ENCODE measurements around the gene BMP8B.

DNA sequence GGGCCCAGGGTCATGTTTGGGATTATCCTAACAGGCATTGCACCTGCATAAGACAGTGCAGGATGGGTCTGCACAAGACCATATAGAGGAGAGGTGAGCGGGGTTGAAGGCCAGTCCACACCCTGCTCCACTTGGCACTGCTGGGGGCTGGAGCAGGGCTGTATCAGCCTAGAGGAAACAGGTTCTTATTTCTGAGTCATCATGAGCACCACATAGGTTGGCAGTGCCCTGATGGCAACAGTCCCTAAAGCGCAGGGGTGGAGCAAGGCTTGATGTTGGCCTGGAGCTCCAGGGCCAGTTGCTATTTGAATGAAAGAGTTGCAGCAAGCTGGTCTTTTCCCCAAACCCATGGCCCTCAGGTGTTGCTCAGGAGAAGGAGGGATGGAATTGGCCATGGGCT, 29.8 kb upstream of the BMP8B start:
- TF ChIP-seq, protein P1, sequence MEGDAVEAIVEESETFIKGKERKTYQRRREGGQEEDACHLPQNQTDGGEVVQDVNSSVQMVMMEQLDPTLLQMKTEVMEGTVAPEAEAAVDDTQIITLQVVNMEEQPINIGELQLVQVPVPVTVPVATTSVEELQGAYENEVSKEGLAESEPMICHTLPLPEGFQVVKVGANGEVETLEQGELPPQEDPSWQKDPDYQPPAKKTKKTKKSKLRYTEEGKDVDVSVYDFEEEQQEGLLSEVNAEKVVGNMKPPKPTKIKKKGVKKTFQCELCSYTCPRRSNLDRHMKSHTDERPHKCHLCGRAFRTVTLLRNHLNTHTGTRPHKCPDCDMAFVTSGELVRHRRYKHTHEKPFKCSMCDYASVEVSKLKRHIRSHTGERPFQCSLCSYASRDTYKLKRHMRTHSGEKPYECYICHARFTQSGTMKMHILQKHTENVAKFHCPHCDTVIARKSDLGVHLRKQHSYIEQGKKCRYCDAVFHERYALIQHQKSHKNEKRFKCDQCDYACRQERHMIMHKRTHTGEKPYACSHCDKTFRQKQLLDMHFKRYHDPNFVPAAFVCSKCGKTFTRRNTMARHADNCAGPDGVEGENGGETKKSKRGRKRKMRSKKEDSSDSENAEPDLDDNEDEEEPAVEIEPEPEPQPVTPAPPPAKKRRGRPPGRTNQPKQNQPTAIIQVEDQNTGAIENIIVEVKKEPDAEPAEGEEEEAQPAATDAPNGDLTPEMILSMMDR (IDR thresholded peaks at IDR 0.05; ENCODE audit: low read depth, low read length, missing input control) = no peak
- TF ChIP-seq YY1 (IDR thresholded peaks at IDR 0.05) (no peak), SP1 (IDR thresholded peaks at IDR 0.05) (no peak), GABPA (IDR thresholded peaks at IDR 0.05 in 1 of 2, conservative IDR thresholded peaks at IDR 0.05 in 1 of 2) (no peak), TAF1 (conservative IDR thresholded peaks at IDR 0.05) (no peak), RAD21 (IDR thresholded peaks at IDR 0.05) (no peak), FOXA1 (IDR thresholded peaks at IDR 0.05) (no peak), EGR1 (IDR thresholded peaks at IDR 0.05; ENCODE audit: low read depth in 2 of 2) (no peak)
- TF ChIP-seq, protein P2, sequence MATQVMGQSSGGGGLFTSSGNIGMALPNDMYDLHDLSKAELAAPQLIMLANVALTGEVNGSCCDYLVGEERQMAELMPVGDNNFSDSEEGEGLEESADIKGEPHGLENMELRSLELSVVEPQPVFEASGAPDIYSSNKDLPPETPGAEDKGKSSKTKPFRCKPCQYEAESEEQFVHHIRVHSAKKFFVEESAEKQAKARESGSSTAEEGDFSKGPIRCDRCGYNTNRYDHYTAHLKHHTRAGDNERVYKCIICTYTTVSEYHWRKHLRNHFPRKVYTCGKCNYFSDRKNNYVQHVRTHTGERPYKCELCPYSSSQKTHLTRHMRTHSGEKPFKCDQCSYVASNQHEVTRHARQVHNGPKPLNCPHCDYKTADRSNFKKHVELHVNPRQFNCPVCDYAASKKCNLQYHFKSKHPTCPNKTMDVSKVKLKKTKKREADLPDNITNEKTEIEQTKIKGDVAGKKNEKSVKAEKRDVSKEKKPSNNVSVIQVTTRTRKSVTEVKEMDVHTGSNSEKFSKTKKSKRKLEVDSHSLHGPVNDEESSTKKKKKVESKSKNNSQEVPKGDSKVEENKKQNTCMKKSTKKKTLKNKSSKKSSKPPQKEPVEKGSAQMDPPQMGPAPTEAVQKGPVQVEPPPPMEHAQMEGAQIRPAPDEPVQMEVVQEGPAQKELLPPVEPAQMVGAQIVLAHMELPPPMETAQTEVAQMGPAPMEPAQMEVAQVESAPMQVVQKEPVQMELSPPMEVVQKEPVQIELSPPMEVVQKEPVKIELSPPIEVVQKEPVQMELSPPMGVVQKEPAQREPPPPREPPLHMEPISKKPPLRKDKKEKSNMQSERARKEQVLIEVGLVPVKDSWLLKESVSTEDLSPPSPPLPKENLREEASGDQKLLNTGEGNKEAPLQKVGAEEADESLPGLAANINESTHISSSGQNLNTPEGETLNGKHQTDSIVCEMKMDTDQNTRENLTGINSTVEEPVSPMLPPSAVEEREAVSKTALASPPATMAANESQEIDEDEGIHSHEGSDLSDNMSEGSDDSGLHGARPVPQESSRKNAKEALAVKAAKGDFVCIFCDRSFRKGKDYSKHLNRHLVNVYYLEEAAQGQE (IDR thresholded peaks at IDR 0.05) = no peak
- TF ChIP-seq, protein P3, sequence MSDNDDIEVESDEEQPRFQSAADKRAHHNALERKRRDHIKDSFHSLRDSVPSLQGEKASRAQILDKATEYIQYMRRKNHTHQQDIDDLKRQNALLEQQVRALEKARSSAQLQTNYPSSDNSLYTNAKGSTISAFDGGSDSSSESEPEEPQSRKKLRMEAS (IDR thresholded peaks at IDR 0.05) = no peak
- TF ChIP-seq, protein P4, sequence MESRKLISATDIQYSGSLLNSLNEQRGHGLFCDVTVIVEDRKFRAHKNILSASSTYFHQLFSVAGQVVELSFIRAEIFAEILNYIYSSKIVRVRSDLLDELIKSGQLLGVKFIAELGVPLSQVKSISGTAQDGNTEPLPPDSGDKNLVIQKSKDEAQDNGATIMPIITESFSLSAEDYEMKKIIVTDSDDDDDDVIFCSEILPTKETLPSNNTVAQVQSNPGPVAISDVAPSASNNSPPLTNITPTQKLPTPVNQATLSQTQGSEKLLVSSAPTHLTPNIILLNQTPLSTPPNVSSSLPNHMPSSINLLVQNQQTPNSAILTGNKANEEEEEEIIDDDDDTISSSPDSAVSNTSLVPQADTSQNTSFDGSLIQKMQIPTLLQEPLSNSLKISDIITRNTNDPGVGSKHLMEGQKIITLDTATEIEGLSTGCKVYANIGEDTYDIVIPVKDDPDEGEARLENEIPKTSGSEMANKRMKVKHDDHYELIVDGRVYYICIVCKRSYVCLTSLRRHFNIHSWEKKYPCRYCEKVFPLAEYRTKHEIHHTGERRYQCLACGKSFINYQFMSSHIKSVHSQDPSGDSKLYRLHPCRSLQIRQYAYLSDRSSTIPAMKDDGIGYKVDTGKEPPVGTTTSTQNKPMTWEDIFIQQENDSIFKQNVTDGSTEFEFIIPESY (IDR thresholded peaks at IDR 0.05) = no peak
- TF ChIP-seq, protein P5, sequence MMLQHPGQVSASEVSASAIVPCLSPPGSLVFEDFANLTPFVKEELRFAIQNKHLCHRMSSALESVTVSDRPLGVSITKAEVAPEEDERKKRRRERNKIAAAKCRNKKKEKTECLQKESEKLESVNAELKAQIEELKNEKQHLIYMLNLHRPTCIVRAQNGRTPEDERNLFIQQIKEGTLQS (IDR thresholded peaks at IDR 0.05) = no peak

Measured in liver (tissue), 3 donors.